Measurements from ENCODE around the gene NMRAL1.

DNA sequence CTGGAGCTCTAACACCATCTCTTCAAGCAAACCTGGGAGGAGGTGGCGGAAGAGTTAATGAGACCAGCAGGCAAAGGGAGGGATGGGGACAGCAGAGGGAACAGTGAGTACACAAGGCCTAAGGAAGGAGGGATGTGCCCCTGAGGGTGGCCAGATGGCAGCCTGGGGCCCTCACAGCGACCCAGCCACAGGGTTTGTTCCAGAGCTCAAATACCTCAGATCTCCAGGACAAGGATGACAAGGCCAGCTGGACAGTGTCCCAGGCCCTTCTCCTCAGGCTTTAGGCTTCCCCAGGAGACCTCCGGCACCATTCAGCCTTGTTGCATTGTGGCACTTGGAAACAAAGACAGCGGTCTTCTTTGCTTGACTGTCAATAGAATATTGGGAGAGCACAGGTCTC, 49.3 kb upstream of the NMRAL1 start:
- TF ChIP-seq, protein P1, sequence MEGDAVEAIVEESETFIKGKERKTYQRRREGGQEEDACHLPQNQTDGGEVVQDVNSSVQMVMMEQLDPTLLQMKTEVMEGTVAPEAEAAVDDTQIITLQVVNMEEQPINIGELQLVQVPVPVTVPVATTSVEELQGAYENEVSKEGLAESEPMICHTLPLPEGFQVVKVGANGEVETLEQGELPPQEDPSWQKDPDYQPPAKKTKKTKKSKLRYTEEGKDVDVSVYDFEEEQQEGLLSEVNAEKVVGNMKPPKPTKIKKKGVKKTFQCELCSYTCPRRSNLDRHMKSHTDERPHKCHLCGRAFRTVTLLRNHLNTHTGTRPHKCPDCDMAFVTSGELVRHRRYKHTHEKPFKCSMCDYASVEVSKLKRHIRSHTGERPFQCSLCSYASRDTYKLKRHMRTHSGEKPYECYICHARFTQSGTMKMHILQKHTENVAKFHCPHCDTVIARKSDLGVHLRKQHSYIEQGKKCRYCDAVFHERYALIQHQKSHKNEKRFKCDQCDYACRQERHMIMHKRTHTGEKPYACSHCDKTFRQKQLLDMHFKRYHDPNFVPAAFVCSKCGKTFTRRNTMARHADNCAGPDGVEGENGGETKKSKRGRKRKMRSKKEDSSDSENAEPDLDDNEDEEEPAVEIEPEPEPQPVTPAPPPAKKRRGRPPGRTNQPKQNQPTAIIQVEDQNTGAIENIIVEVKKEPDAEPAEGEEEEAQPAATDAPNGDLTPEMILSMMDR (IDR thresholded peaks at IDR 0.05) = no peak
- no peak for TF ChIP-seq EP300 (IDR thresholded peaks at IDR 0.05)
- TF ChIP-seq POLR2A (IDR thresholded peaks at IDR 0.05) = no peak
